ENCODE results near the gene SH3RF1. TPM values are rescaled to one million over a fixed set of nuclear protein-coding genes. Genes with fewer than 3 reads are reported as not detected.

SH3RF1 gene
- total and polyA plus RNA-seq, 2 of the 8 experiments (the other 6 are each of a cell fraction or from before 2014, with no cell fraction given) = 6.9 to 15.1 TPM

DNA sequence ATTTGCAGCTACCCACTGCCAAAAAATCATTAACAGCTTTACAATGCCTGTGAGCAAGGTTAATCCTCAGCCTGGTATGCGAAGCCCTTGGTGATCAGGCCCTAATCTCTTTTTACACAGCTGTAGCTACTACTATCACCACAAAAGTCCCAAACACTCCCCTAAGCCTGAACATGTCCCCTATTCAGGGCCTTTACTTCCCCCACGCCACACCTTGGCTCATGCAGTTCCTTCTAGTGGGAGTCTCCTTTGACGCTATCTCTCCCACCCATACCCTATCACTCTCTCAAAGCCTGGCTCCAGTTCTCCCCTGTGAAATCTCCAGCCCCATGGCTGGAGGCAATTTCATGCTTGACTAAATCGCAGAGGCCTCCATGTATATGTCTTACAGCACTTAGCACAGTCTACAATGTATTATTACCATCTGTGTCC is 170.1 kb downstream of the SH3RF1 start:
- no peaks in the 10 kb centered on the region for H3K79me1 ChIP-seq (ENCODE audit: low read depth, low read length)
- H3K9ac ChIP-seq (replicated peaks in 1 of 4; ENCODE audit: extremely low read depth in 1 of 4, low read depth in 3 of 4, low read length in 3 of 4) = no peak overlapping the region
- no peak overlapping the region for H2AFZ ChIP-seq (ENCODE audit: low read length)
- H3K4me1 ChIP-seq (replicated peaks in 1 of 4; ENCODE audit: control insufficient read depth in 3 of 4, insufficient read depth in 4 of 4, low read length in 3 of 4) = peaks cover 0 to 4% (median 3%) of the 10 kb centered on the region in 4 experiments; a peak in 4 of 7 replicates
- H2BK12ac ChIP-seq (ENCODE audit: low read depth, low read length) = no peak overlapping the region
- POLR2A ChIA-PET (ENCODE audit: partially characterized antibody) = no interaction called here
- no peak overlapping the region for H2BK5ac ChIP-seq (ENCODE audit: low read depth, low read length)
- no peak overlapping the region for H3K4me3 ChIP-seq (ENCODE audit: extremely low read depth in 1 of 4, insufficient read depth in 2 of 4, low read depth in 3 of 4, low read length in 4 of 4)
- no peak overlapping the region for H4K5ac ChIP-seq (ENCODE audit: insufficient read length, low read depth, low read length)
- no peak for FAIRE-seq
- no peaks in the 10 kb centered on the region for H3K79me2 ChIP-seq (ENCODE audit: control insufficient read depth in 1 of 2, insufficient read depth in 2 of 2, low read length in 2 of 2)
- no peak overlapping the region for H4K91ac ChIP-seq (replicated peaks; ENCODE audit: insufficient read length, low read length)
- CTCF ChIA-PET (ENCODE audit: partially characterized antibody) = interaction anchor here (1.3 to 2.3 kb wide), 3 partner anchors 8 to 19 kb away, joined by 3 to 6 read pairs (median 3); no protein-coding TSS in a partner anchor
- H3K23ac ChIP-seq (ENCODE audit: insufficient read length) = no peak overlapping the region
- TF ChIP-seq, protein P1, sequence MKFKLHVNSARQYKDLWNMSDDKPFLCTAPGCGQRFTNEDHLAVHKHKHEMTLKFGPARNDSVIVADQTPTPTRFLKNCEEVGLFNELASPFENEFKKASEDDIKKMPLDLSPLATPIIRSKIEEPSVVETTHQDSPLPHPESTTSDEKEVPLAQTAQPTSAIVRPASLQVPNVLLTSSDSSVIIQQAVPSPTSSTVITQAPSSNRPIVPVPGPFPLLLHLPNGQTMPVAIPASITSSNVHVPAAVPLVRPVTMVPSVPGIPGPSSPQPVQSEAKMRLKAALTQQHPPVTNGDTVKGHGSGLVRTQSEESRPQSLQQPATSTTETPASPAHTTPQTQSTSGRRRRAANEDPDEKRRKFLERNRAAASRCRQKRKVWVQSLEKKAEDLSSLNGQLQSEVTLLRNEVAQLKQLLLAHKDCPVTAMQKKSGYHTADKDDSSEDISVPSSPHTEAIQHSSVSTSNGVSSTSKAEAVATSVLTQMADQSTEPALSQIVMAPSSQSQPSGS (IDR thresholded peaks at IDR 0.05; ENCODE audit: low read length) = no peak
- TF ChIP-seq TEAD4 (IDR thresholded peaks at IDR 0.05; ENCODE audit: low read depth, low read length) = 0 out of 2 replicates have a peak, but pooled peaks have one; percentile 13
- peaks cover 0 to 5% (median 1%) of the 10 kb centered on the region in 4 experiments; a peak in 2 of 8 replicates for H3K36me3 ChIP-seq (ENCODE audit: control insufficient read depth in 2 of 4, insufficient read depth in 4 of 4, low read length in 3 of 4)
- no peak overlapping the region for H3K27ac ChIP-seq (ENCODE audit: low read depth, low read length)
- no peak overlapping the region for H2AK5ac ChIP-seq (ENCODE audit: low read depth, low read length)
- H2BK20ac ChIP-seq (ENCODE audit: low read length) = no peak overlapping the region
- peaks cover 1% of the 10 kb centered on the region; the same call in 1 of the 2 replicates for H3K23me2 ChIP-seq (ENCODE audit: low read depth, low read length)
- no peak overlapping the region for H3K56ac ChIP-seq (replicated peaks; ENCODE audit: insufficient read length, low read depth, low read length)
- H3K18ac ChIP-seq (ENCODE audit: extremely low read depth, low read length) = no peak overlapping the region
- no peaks in the 10 kb centered on the region for H4K20me1 ChIP-seq (replicated peaks in 1 of 2; ENCODE audit: control insufficient read depth in 1 of 2, insufficient read depth in 2 of 2, low read length in 2 of 2)
- no peak overlapping the region for H3K4me2 ChIP-seq (ENCODE audit: insufficient read depth in 1 of 2, low read depth in 2 of 2, low read length in 2 of 2)
- DNase-seq (ENCODE audit: low read depth in 1 of 2, low spot score in 2 of 2) = no peak
- no peak overlapping the region for H2BK120ac ChIP-seq (replicated peaks; ENCODE audit: low read depth, low read length)
- no peak overlapping the region for H3K14ac ChIP-seq (ENCODE audit: insufficient read length)
- 92% methylated on average over 4 of the region's 4 CpGs; no CpG with 5 or more reads in 1 of the 2 experiments for WGBS, 2 experiments (ENCODE audit: extremely low coverage in 1 of 2, insufficient coverage in 1 of 2, insufficient read length in 1 of 2, insufficient replicate concordance in 2 of 2, low coverage in 1 of 2, low lambda C conversion rate in 2 of 2, missing lambda C conversion rate in 1 of 2)
- H3K27me3 ChIP-seq (replicated peaks in 1 of 4; ENCODE audit: control insufficient read depth in 3 of 4, extremely low read depth in 1 of 4, insufficient read depth in 3 of 4, low read length in 3 of 4) = no peaks in the 10 kb centered on the region
- no peak overlapping the region for H4K8ac ChIP-seq (ENCODE audit: extremely low read depth, insufficient read depth, low read length)
- no peak overlapping the region for H3K4ac ChIP-seq (replicated peaks; ENCODE audit: insufficient read length, low read depth, low read length)
- H2BK15ac ChIP-seq (ENCODE audit: low read length) = no peak overlapping the region
- H3K9me3 ChIP-seq (ENCODE audit: insufficient read depth in 2 of 2, low read depth in 1 of 2, low read length in 1 of 2) = no peaks in the 10 kb centered on the region
